ENCODE data around the gene ALKBH1. TPM values are rescaled to one million over a fixed set of nuclear protein-coding genes. Genes with fewer than 3 reads are reported as not detected.
A peak's percentile ranks its signal among the peaks of the same experiment; 100 is the strongest.
"Not testable (repeated sequence)": the region's sequence is repeated elsewhere in the genome, so short reads cannot be mapped to it uniquely, and the experiment has no call there.

ALKBH1 gene, protein sequence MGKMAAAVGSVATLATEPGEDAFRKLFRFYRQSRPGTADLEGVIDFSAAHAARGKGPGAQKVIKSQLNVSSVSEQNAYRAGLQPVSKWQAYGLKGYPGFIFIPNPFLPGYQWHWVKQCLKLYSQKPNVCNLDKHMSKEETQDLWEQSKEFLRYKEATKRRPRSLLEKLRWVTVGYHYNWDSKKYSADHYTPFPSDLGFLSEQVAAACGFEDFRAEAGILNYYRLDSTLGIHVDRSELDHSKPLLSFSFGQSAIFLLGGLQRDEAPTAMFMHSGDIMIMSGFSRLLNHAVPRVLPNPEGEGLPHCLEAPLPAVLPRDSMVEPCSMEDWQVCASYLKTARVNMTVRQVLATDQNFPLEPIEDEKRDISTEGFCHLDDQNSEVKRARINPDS
- 12.2 TPM for total RNA-seq

DNA sequence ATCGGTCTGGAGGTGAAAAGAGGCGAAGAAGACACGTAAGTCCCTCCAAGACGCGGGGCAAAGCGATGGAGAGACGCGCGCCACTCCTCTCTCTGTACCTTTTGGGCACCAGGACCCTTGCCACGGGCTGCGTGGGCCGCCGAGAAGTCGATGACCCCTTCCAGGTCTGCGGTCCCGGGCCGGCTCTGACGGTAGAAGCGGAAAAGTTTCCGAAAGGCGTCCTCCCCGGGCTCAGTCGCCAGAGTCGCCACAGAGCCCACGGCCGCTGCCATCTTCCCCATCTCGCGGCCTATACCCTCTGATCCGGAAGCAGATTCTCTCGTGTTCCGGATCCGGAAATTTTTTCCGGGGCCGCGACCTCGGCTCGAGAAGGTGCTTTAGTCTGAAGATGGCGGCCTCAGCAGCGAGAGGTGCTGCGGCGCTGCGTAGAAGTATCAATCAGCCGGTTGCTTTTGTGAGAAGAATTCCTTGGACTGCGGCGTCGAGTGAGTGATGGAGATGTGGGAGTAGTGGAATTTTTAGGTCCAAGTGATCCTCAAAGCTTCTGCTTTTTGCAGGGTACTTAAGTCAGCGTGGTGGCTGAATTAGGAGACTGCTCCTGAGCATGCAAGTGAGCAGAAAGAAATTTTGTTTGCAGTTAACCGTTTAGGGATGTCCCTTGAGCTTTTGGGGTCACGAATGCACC lies at the start of gene ALKBH1, which contains the start of gene SLIRP:
Gene ALKBH1, minus strand, starts transcription at position 300 of the 685 bp plus-strand sequence. Its CDS starts 19 bp downstream, at position 281.
Gene SLIRP, plus strand, starts transcription at position 380 of the 685 bp plus-strand sequence. Its CDS starts 9 bp downstream, at position 389.
- DNase-seq = peak; percentile 82

DNA sequence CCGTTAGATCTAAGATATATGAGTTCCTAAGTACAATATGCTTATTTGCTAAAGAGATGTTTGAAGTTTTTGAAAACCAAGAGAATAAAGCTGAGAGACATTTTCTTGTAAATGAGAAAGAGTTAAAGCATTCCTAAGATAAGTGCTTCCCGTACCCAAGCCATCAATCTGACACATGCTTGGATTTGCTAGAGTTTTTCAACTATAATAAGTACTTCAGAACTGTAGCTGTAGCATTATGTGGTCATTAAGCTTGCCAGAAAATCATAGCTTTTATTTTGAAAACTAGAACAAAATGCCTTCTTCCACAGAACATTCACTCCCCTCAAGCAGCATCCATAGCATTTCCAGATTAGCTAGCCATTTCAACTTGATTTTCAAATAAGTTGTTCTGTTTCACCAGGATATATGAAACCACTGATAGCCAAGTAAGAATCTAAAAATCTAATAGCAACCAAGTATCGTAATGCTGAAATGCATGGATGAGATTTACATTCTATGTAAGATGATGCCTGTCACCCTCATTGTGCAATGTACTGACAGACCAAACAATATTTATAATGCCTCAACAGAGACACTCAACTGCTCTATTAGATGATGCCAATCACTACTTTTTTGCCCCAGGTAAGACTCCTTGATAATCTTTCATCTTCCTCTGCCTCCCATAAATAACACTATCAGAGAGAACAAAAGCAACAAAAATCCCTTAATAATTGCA lies 45.1 kb upstream of the ALKBH1 start:
- no peak for DNase-seq

DNA sequence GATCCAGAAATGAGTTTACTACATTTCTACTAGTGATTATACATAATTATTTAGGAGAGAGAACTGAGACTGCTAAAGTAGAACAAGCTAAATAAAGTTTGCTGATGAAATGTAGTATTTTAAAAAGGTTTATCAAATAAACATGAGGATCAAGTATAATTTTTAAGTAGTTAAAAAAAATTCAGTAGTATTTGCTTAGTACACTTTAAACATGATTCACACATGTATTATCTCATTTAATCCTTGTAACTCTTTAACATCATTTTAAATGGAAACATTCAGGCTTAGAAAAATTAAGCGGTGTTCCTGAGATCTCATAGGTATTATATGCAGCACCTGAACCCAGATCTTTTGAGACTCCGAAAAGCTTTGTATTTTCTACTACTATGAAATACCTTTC lies 44.4 kb upstream of the ALKBH1 start:
- no peak for DNase-seq

DNA sequence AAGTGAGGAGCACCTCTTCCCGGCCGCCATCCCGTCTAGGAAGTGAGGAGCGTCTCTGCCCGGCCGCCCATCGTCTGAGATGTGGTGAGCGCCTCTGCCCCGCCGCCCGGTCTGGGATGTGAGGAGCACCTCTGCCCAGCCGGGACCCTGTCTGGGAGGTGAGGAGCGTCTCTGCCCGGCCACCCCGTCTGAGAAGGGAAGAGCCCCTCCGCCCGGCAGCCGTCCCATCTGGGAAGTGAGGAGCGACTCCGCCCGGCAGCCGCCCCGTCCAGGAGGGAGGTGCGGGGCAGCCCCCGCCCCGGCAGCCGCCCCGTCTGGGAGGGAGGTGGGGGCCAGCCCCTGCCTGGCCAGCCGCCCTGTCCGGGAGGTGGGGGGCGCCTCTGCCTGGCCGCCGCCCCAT lies 39.6 kb upstream of the ALKBH1 start:
- DNase-seq = not testable (repeated sequence)

DNA sequence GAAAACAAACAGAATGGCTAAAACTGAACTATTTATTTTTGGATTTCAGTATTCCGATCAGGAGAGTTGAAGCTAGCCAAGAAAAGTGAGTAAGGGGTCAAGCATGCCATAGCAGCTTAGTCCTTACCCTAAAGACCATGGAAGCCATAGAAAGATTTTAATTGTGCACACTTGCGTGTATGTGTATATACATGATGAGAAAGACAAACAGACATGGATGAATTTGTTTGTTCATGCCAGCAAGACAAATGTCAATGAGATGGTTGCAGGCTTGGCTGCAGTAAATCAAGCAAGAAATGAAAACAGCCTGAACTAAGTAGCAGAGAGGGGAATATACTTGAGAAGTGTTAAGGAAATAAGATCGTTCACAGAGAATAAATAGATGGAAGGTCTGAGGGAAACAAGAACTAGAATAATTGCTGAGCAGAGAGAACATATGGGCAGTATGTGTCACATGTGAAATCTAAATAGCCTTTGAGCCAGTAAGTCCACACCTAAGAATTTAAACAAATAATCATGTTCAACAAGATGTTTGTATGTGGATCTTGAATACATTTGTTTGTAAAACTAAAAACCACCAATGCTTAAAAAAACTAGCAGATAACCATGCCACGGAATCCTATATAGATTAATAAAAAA lies 38.4 kb upstream of the ALKBH1 start:
- no peak for DNase-seq

DNA sequence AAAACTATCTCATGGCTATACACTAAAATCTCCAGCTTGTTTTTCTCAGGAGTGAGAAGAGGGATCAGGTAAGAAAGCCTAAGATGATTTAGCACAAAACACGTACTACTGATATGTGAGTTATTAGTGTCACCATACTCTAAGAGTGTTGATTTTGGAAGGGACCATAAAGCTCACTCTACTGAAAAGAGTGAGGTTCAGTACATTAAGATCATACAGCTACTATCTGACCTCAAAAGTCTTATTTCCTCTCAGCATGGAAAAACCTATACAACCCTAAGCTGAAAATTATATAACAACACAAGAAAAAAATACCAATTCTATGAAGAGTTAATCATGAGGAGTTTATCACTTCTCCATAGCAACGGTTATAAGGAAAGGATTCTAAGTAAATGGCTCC lies 33.6 kb upstream of the ALKBH1 start:
- DNase-seq = no peak

DNA sequence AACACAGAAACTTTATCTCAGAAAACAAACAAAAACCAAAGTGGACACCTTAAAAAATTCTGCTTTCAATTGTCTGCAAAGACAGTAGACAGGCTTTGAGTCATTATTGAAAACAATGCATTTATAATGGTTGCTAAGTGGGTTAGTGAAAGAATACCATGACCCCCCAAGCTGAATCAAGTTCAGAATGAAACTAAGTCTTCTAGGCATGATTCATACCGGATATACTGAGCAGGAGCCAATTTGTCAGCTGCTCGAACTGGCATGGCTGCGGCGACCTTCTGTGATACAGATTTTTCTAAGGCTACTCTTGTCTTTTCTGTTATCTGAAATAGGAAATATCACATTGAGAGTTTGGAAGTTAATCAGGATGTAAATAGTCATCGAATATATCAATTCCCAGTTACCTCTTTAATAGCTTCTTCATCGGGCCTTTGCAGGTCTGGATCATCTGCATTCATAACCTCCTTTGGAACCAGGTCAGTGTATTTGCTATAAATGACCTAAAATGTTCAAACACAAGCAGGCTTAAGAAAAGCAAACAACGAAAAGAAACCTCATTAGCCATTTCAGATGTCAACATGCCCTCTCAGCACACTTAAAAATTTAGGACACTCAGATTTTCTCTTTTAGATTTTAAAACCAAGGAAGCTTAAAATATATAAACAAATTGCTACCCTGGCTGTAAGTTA lies 30.9 kb upstream of the ALKBH1 start:
- no peak for DNase-seq

DNA sequence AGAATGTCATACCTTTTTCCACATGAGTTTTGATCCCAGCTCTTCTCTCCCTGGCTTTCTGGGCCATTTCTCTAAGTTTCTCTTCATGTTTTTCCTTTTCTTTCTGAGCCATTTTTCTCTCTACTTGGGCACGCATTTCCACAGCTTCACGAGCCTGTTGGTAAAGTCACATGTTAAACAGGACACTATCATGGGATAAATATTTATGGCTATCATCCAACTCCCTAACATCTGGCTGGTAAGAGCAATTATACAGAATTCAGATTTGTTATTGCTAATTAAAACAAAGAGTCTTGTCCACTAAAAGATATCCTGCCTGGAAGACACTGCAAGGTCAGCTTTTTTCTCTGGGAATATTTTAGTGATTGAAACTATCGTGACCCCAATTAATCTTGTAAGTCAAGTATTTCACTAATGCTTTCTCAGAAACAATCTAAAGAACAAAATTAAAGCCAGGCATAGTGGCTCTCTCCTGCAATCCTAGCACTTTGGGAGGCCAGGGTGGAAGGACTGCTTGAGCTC lies 23.2 kb upstream of the ALKBH1 start:
- no peak for DNase-seq

DNA sequence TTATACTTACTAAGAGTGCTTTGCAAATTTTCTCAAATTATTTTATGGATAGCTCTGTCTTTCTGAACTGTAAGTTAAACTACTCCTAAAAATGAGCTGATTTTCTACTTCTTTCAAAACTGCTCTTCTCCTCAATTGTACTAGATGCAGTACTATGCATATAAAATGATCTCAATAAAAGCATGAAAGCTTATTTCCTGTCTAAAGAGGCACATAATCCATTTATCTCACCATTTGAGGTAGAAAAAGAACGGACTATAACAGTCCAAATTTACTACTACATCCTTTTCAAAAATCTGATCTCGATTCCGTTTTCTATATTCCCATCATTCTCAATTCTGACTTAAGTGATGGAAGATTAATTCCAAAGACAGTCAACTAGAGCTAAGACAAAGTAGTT lies 14.5 kb upstream of the ALKBH1 start:
- no peak for DNase-seq

DNA sequence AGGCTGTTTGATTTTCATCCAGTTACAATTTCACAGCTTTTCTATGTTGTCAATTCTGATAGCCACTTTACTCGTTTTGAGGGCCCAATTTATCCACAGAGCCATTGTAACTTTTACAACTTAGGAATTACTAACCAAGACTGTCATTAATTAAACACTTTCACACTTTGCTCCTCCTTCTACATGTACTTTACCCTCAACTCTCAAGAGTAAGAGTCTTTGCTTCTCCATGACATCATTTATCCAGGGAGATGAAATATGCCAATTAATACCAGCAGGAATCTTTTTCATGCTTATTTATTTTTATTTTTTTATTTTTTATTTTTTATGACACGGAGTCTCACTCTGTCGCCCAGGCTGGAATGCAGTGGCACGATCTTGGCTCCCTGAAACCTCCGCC lies 13.6 kb upstream of the ALKBH1 start:
- no peak for DNase-seq

DNA sequence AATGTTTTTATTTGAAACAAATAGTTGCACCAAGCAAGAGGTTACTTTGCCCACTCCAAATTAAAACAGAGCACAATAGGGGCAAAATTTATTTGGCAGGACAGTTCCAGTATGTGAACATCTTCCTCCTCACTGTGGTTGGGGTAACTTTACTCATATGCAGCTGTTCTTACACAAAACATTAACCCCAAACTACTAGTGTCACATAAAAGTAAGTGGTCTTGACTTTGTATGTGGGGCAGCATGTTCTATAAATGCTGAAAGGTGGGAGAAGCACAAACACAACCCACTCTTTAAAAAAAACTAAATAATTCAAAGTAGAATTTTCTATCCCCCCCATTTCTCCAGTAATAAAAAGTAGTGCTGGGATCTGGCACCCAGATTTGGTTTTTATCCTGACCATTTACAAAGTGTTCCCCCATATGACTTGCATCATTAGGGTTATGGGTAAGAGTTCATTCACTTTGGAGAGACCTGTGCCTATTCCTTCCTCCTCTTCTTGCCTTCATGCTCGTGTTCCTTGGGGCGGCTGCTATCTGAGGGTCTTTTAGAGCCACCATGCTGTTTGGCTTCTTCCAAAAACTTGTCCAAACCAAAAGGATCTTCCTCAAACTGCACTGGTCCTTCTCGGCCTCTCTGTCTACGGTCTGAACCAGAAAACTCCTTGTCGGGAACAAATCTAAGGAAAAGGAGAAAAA lies 9.9 kb upstream of the ALKBH1 start:
- DNase-seq = no peak

DNA sequence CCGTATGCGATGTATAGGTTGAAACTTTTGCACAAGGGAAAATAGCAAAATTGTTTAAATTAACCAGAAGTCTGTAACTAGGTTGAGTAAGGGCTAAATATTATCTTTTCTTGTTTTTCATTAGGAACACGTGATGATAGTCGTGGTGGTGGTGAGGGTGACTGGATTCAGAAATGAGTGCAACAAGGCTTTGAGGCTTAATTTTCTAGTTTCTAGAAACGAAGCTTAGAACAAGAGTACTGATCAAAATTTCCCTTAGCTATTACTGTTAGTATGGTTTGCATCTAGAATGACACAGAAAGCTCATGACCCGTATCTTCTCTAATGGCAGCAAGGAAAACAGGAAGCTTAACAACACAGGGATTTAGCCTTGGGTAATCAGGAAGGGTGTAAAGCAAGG lies 7.1 kb upstream of the ALKBH1 start:
- DNase-seq = no peak

DNA sequence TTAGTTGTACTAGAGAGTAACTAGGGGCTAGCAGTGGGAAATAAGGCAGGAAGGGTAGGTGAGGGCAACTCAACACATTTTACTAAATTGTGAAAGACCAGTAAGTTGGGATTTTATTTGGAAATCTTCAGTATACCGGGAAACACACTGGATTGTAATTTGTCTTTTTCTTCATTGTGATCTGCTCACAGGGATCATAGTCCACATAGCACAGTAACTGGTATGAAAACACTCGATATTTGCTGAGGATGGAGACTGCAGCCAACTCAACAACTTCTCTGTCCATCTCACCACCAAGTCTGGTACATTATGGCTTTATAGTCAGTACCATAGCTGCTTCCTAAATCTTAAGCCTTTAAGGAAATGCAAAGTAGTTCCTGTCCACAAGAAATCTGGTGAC lies 2.5 kb upstream of the ALKBH1 start:
- DNase-seq = no peak

DNA sequence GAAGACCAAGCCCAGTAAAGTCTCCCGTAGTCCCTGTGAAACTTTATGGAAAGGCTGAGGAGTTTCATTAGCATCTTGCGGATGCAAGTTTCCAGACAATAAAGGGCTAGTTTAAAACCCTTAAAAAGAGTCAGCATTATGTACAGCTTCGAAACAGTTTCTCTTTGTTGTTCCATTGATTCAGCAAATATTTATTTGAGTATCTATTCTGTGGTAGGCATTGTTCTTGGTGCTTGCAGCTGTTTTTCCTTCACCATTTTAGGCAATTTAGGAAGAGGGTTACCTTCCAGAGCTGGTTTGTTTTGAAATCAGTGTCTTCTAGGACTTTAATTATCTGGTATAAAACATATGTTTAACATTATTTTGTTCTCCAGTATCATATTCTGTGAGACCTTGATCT lies 1.6 kb upstream of the ALKBH1 start:
- no peak for DNase-seq

DNA sequence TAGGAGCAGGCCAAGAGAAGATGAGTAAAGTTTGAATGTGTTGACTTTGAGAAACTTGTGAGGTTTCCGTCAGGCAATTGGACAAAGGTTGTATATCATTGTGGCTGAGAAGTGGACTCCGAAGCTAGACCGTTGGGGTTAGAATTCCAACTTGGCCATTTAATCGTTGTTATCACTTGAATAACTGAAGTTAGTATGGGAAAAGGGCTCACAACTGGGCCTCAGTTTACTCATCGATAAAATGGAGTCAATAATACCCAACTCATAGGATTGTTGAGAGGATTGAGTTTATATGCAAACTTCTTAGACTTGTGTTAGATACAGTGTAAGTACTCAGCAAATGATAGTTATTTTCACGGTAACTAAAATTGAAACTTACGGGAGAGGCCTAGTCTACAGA lies 926 bp upstream of the ALKBH1 start:
- DNase-seq = no peak

DNA sequence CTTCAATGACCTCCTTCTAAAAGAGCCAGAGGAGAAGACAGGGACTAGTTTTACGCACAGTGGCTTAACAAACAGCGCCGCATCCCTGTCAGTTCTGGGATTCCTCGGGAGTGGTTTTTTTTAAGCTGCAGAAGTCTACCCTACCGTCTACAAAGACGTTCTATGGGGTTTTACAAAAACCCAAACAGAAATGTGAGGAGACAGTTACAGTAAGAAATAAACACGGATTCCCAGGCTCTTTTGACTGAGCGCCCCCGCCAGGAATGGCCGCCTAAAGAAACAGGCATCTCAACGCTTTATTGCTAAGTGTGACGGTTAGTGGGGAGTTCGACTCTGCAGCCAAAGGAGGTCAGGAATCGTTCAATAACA lies 484 bp downstream of the ALKBH1 start:
- DNase-seq = peak; percentile 26

DNA sequence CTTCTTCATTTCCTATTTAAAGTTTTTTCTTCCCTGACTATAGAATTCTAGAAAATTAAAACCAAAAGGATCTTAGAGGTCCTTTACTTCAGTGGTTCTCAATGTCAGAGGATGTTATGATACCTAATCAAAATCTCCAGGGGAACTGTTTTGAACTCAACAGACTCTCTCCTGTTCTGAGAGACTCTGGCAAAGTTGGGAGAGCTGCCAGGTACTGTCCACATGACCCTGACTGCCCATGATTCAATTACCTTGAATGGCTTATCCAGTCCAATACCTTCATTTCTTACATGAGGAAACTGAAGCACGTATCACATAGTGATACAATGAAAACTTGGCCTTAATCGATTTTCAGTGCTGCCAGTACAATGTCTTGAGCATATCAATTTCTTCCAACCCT lies 16.6 kb downstream of the ALKBH1 start:
- no peak for DNase-seq

DNA sequence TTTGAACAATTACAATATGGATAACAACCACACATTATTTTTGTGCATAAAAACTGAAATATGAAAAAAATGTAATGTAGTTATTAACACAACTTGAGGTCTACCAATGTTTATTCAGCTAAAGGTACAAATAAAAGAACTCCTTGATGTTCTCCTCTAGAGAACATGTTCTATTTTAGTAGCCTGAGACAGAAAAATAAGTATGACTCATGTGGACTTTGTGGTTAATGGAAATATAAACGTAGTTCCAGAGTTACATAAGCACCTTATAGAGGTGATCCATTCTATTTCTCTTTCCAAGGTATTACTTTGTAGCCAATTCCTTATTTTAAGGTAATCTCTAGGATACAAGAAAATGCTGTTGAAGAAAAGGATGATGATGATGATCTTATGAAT lies 25.7 kb downstream of the ALKBH1 start:
- DNase-seq = no peak

DNA sequence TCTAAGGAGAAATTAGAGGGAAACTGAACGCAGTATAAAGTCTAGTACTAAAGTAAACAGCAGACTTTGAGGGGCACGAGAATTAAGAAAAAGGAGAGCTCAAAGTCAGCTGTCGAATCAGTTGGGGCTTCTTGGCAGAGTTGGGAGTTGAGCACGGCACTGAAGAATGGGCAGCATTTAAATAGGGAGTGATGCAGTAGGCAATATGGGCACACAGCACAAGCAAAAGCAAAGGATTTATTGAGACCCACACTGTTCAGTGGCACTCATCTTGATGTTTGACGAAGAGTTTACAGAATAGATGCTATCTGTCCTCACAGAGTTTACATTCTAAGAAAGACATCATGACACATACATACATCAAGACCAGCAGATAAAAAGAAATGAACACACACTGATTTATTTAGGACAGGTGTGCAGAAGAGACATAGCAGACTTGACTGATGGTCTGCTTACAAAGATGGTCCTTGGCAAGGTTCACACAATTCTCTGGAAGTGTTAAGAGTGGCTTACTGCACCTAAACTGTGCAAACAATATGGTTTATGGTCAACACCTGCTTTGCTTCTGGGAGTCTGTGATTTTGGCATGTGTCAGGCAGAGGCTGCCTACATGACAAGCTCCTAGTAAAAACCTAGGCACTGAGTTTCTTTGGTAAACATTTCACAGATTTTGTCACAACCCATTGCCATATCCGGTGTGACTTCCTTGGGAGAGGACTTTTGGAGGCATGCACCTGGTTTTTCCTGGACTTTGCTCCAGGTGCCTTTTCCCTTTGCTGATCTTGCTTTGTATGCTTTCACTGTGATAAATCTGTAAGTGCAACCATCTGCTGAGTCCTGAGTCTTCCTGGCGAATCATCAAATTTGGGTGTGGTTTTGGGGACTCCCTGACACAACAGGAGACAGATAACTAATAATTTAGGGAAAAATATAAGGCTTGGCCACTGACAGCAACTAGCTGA lies 26.3 kb downstream of the ALKBH1 start:
- no peak for DNase-seq

DNA sequence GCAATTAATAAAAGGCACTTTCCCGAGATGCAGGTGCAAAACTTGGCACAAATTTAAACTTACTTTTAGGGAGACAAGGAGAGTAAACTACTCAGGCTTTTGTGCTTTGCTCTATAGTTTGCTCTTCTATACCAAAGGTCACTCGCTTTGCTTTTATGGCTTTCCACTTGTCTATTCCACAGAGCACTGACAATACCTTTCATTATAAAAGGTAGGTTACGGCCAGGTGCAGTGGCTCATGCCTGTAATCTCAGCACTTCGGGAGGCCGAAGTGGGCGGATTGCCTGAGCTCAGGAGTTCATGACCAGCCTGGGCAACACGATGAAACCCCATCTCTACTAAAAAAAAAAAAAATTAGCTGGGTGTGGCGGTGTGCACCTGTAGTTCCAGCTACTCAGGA lies 32.9 kb downstream of the ALKBH1 start:
- no peak for DNase-seq

All from occipital lobe (tissue), 2 donors.